Panc1 (cell line): ENCODE measurements around the gene FGF11. TPM values are rescaled to one million over a fixed set of nuclear protein-coding genes. Genes with fewer than 3 reads are reported as not detected.

ENCODE experiments used
- ATAC-seq: fragments of 200-7000 bp; cut with Tn5 transposase; 2 replicates; pipeline ENCODE4 v1.9.1; 2020; ENCODE audit warnings: mild to moderate bottlenecking, moderate library complexity
- BruUV-seq: library from RNA; stranded (reverse); fragments of 400-500 nt; replicated peaks from 2 replicates; lab custom pipeline; 2021; lab: Mats Ljungman, UMichigan
- CTCF ChIA-PET: fragments of 300-600 bp; sonication (Branson Sonifier 250); formaldehyde crosslinking; loops from one replicate; lab custom pipeline; 2022; ENCODE audit warnings: antibody characterized with exemption; lab: Charles Lee
- POLR2A ChIA-PET: fragments of 300-600 bp; sonication (Branson Sonifier 250); formaldehyde crosslinking; loops from one replicate; lab custom pipeline; 2022; ENCODE audit warnings: antibody characterized with exemption; lab: Charles Lee
- DNase-seq: peaks from one replicate; pipeline ENCODE4 v3.0.0-alpha.2; 2010; ENCODE audit warnings: low read depth, low spot score
- H3K27ac ChIP-seq: 2 replicates; pipeline ENCODE4 v1.5.1; 2011; ENCODE audit warnings: mild to moderate bottlenecking, low read length, inconsistent platforms
- H3K27me3 ChIP-seq: fragments of 200-500 bp; sonication (Bioruptor generic); 2 replicates; pipeline ENCODE4 v1.6.0; 2014; ENCODE audit warnings: low read length, inconsistent platforms; ENCODE audit not compliant: control insufficient read depth, insufficient read depth
- H3K36me3 ChIP-seq: fragments of 200-500 bp; sonication (Bioruptor generic); 2 replicates; pipeline ENCODE4 v1.5.1; 2014; ENCODE audit warnings: inconsistent platforms, mild to moderate bottlenecking, low read length, moderate library complexity; ENCODE audit not compliant: control insufficient read depth, insufficient read depth
- H3K4me1 ChIP-seq: 2 replicates; pipeline ENCODE4 v1.5.1; 2011; ENCODE audit warnings: inconsistent platforms, mild to moderate bottlenecking, low read length, moderate library complexity; ENCODE audit not compliant: control insufficient read depth, insufficient read depth
- H3K4me3 ChIP-seq, 2 experiments: 2 replicates each; pipeline ENCODE4 v1.5.1; 2011 to 2012; ENCODE audit warnings: low read depth in 2 of 2, low read length in 2 of 2, mild to moderate bottlenecking in 2 of 2, inconsistent platforms in 1 of 2, moderate library complexity in 1 of 2
- H3K9me3 ChIP-seq: fragments of 200-500 bp; sonication (Bioruptor generic); 2 replicates; pipeline ENCODE4 v1.5.1; 2014; ENCODE audit warnings: low read depth, mild to moderate bottlenecking, inconsistent platforms, low read length, moderate library complexity; ENCODE audit not compliant: control insufficient read depth, insufficient read depth
- POLR2AphosphoS5 ChIP-seq: IDR thresholded peaks from 2 replicates; pipeline ENCODE4 v1.6.1; 2012; ENCODE audit warnings: mild to moderate bottlenecking, low read depth, low read length, moderate library complexity
- SIN3A ChIP-seq: IDR thresholded peaks from 2 replicates; pipeline ENCODE4 v1.6.1; 2012; ENCODE audit warnings: low read depth, mild to moderate bottlenecking, low read length, moderate library complexity, borderline replicate concordance; ENCODE audit not compliant: insufficient read depth
- TCF7L2 ChIP-seq: IDR thresholded peaks from 2 replicates; pipeline ENCODE4 v1.6.1; 2011; ENCODE audit warnings: mild to moderate bottlenecking, low read depth, low read length, inconsistent platforms
- in situ Hi-C: cut with HindIII; loops from 2 replicates; pipeline ENCODE4 v1.10.0; 2016; ENCODE audit warnings: low sequenced_read_pairs, low pct_unique_long_range_greater_than_20kb
- intact Hi-C: fragments of 100-400 bp; cut with micrococcal nuclease; formaldehyde crosslinking; loops from one replicate; pipeline ENCODE4 v1.10.0; 2022; ENCODE audit not compliant: unreplicated experiment
- total RNA-seq: library from RNA; stranded (reverse); gene quantifications from one replicate; pipeline ENCODE4 v1.2.1, GENCODE V29; 2021; ENCODE audit not compliant: unreplicated experiment
- TF ChIP-seq, protein P1 (sequence below): fragments of 450-650 bp; IDR thresholded peaks from 2 replicates; pipeline ENCODE4 v1.5.1; 2017; ENCODE audit warnings: mild to moderate bottlenecking
- TF ChIP-seq, protein P2 (sequence below), 2 experiments: IDR thresholded peaks; 2 replicates each; pipeline ENCODE4 v1.6.1; 2011 to 2012; ENCODE audit warnings: low read depth in 2 of 2, control low read depth in 1 of 2, low read length in 1 of 2, mild to moderate bottlenecking in 1 of 2, moderate library complexity in 1 of 2; ENCODE audit not compliant: insufficient read depth in 1 of 2

The FGF11 gene
- total RNA-seq, 1 experiment from 2014 or later = 4.4 TPM

DNA sequence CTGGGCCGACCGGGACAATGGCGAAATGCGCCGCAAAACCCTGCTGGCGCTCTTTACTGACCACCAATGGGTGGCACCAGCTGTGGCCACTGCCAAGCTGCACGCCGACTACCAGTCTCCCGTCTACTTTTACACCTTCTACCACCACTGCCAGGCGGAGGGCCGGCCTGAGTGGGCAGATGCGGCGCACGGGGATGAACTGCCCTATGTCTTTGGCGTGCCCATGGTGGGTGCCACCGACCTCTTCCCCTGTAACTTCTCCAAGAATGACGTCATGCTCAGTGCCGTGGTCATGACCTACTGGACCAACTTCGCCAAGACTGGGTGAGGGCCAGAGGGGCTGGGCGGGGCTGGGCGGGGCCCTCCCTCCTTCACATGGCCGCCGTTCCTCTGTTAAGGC is 23.5 kb upstream of the FGF11 start:
- Histone ChIP-seq H3K9me3 (no peaks in the 10 kb centered on the region), H3K27ac (no peak overlapping the region), H3K4me3 (no peak overlapping the region), H3K4me1 (no peaks in the 10 kb centered on the region), H3K27me3 (no peaks in the 10 kb centered on the region), H3K36me3 (no peaks in the 10 kb centered on the region)
- in situ Hi-C loops (no loop called here), intact Hi-C loops (no loop called here)
- no peak for DNase-seq
- ChIA-PET POLR2A (no interaction called here), CTCF (no interaction called here)
- no TSS peak for BruUV-seq
- TF ChIP-seq POLR2AphosphoS5 = no peak
- no peak for TF ChIP-seq SIN3A
- TF ChIP-seq, protein P1, sequence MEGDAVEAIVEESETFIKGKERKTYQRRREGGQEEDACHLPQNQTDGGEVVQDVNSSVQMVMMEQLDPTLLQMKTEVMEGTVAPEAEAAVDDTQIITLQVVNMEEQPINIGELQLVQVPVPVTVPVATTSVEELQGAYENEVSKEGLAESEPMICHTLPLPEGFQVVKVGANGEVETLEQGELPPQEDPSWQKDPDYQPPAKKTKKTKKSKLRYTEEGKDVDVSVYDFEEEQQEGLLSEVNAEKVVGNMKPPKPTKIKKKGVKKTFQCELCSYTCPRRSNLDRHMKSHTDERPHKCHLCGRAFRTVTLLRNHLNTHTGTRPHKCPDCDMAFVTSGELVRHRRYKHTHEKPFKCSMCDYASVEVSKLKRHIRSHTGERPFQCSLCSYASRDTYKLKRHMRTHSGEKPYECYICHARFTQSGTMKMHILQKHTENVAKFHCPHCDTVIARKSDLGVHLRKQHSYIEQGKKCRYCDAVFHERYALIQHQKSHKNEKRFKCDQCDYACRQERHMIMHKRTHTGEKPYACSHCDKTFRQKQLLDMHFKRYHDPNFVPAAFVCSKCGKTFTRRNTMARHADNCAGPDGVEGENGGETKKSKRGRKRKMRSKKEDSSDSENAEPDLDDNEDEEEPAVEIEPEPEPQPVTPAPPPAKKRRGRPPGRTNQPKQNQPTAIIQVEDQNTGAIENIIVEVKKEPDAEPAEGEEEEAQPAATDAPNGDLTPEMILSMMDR = no peak
- TF ChIP-seq, protein P2, sequence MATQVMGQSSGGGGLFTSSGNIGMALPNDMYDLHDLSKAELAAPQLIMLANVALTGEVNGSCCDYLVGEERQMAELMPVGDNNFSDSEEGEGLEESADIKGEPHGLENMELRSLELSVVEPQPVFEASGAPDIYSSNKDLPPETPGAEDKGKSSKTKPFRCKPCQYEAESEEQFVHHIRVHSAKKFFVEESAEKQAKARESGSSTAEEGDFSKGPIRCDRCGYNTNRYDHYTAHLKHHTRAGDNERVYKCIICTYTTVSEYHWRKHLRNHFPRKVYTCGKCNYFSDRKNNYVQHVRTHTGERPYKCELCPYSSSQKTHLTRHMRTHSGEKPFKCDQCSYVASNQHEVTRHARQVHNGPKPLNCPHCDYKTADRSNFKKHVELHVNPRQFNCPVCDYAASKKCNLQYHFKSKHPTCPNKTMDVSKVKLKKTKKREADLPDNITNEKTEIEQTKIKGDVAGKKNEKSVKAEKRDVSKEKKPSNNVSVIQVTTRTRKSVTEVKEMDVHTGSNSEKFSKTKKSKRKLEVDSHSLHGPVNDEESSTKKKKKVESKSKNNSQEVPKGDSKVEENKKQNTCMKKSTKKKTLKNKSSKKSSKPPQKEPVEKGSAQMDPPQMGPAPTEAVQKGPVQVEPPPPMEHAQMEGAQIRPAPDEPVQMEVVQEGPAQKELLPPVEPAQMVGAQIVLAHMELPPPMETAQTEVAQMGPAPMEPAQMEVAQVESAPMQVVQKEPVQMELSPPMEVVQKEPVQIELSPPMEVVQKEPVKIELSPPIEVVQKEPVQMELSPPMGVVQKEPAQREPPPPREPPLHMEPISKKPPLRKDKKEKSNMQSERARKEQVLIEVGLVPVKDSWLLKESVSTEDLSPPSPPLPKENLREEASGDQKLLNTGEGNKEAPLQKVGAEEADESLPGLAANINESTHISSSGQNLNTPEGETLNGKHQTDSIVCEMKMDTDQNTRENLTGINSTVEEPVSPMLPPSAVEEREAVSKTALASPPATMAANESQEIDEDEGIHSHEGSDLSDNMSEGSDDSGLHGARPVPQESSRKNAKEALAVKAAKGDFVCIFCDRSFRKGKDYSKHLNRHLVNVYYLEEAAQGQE (IDR thresholded peaks at IDR 0.05; ENCODE audit: insufficient read depth in 1 of 2, low read depth in 2 of 2, low read length in 1 of 2) = no peak
- no peak for TF ChIP-seq TCF7L2
- no peak for ATAC-seq

DNA sequence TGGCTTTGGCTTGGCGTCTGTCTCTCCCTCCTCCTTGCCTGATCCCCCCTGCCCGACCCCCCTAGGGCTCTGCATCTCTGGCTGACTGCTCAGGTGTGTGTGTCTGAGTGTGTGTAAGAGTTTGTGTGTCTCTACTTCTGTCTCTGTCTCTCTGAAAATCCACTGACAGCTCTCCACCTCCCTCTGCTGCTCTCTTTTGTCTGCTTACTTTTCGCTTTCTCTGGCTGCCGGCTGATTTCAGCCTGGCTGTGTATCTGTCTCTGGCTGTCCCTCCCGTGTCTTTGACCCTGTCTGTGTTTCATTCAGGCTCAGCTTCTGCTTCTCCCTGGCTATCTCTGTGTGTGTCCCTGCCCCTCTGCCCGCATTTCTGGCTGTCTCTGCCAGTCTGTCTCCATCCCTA is 23.0 kb upstream of the FGF11 start:
- in situ Hi-C loops = no loop called here
- no peaks in the 10 kb centered on the region for H3K36me3 ChIP-seq
- ATAC-seq (peak; percentile 37; the same call in 1 of the 2 replicates), DNase-seq (no peak)
- H3K27me3 ChIP-seq = no peaks in the 10 kb centered on the region
- intact Hi-C loops = no loop called here
- TF ChIP-seq, protein P1 = no peak
- TF ChIP-seq TCF7L2 (no peak), POLR2AphosphoS5 (no peak), SIN3A (no peak)
- TF ChIP-seq, protein P2 (IDR thresholded peaks at IDR 0.05; ENCODE audit: insufficient read depth in 1 of 2, low read depth in 2 of 2, low read length in 1 of 2) = no peak
- BruUV-seq = no TSS peak
- CTCF ChIA-PET = no interaction called here
- H3K4me3 ChIP-seq = no peak overlapping the region
- H3K9me3 ChIP-seq = no peaks in the 10 kb centered on the region
- no peak overlapping the region for H3K27ac ChIP-seq
- no peaks in the 10 kb centered on the region for H3K4me1 ChIP-seq
- POLR2A ChIA-PET = no interaction called here
